GM06990 (cell line): ENCODE measurements around the gene SLC2A1.

Experiments used
- DNase-seq: peaks from one replicate; pipeline ENCODE4 v3.0.0-alpha.2; 2011; ENCODE audit not compliant: insufficient read length; ENCODE audit errors: extremely low read depth
- H3K27me3 ChIP-seq: replicated peaks from 2 replicates; pipeline ENCODE4 v1.6.0; 2011; ENCODE audit warnings: low read length; ENCODE audit not compliant: control insufficient read depth, insufficient read depth
- H3K36me3 ChIP-seq: 2 replicates; pipeline ENCODE4 v1.5.1; 2011; ENCODE audit warnings: low read length; ENCODE audit not compliant: control insufficient read depth, insufficient read depth
- H3K4me3 ChIP-seq: replicated peaks from 2 replicates; pipeline ENCODE4 v1.5.1; 2011; ENCODE audit warnings: low read depth, mild to moderate bottlenecking, control low read depth, low read length
- CTCF ChIP-seq: IDR thresholded peaks from 2 replicates; pipeline ENCODE4 v1.5.1; 2011; ENCODE audit warnings: low read length, control low read depth, mild to moderate bottlenecking, inconsistent platforms; ENCODE audit not compliant: insufficient read depth, poor library complexity, severe bottlenecking

SLC2A1 gene

DNA sequence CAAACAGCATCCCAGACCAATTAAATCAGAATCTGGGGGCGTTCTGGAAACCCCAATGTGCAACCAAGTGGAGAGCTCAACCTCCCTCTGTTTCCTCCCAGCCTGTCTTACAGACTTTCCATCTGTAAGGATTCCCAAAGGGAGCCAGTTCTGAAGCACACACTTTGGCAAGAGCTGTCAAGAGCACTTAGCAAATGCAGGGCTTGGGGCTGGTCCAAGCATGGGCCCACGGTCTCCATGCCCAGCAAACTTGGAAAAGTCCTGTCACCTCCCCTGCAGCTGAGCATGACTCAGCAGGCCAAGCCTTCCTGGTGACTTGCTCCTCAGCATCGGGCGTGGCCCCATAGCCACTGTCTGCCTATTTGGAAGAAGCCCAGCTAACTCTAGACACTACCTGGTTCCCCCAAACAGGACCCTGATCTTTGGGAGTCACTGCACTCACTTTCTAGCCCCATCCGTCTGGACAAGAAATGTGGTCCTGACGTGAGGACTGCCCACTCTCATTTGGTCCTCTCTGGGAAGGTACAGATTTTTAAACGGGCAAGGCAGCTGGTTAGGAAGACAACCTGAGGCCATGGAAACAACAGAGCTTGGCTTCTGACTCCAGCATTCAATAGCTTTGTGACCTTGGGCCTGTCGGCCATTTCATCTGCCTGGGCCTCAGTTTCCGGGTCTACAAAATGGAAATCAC, 16.9 kb downstream of the SLC2A1 start:
- TF ChIP-seq CTCF: no peak
- Histone ChIP-seq H3K36me3 (peaks cover 35% of the 10 kb centered on the region), H3K27me3 (no peaks in the 10 kb centered on the region), H3K4me3 (no peak overlapping the region)
- DNase-seq: no peak

GRCh38 chr1:42940851-42941639, 17.6 kb downstream of the SLC2A1 start:
- H3K4me3 ChIP-seq: no peak overlapping the region
- DNase-seq: no peak
- no peaks in the 10 kb centered on the region for H3K27me3 ChIP-seq
- peaks cover 35% of the 10 kb centered on the region for H3K36me3 ChIP-seq
- TF ChIP-seq CTCF: no peak

DNA sequence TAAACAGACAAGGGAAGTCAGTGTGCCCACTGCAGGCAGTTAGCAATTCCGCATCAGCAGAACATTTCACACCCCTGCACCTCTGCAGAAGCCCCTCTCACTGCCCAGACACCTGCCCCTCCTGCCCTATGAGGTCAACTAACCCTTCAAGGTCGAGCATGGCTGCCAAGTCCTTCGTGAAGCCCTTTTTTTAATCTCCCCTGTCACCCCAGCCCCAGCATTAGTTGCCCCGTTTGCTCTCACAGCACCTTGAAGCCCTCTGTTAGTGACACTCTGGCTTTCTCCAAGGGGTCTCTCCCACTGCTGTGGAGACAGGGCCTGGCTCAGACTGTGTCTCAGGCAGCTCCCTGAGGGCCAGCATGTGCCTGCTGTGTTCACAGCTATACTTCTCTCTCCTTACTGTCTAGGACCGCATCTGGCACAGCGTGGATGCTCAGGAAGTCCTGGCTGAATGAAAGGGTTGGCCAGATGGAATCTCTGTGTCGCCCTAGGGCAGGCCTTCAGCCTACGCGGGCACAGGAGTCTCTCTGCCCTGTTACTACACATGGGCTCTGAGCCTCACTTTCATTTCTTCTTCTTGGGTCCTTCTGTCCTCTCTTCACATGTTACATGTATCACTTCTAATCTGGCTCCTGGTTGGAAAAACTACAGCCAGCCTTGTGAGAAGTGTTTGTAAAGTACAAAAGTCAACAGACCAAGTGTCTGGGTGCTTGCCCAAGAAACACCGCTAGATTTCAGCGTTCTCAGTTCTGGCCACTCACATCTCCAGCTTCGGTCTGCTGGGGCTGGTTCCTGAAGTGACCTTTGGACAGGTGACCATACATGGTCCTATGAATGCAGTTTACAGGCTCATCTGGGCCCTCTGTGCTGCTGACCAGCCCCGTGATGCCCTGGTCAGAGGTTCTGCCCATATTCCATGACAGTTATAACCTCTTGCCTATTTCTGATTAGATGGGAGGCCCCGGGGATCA, 19.7 kb downstream of the SLC2A1 start:
- H3K36me3 ChIP-seq: peaks cover 34% of the 10 kb centered on the region
- no peak for TF ChIP-seq CTCF
- no peak for DNase-seq
- H3K4me3 ChIP-seq: no peak overlapping the region
- no peaks in the 10 kb centered on the region for H3K27me3 ChIP-seq

DNA sequence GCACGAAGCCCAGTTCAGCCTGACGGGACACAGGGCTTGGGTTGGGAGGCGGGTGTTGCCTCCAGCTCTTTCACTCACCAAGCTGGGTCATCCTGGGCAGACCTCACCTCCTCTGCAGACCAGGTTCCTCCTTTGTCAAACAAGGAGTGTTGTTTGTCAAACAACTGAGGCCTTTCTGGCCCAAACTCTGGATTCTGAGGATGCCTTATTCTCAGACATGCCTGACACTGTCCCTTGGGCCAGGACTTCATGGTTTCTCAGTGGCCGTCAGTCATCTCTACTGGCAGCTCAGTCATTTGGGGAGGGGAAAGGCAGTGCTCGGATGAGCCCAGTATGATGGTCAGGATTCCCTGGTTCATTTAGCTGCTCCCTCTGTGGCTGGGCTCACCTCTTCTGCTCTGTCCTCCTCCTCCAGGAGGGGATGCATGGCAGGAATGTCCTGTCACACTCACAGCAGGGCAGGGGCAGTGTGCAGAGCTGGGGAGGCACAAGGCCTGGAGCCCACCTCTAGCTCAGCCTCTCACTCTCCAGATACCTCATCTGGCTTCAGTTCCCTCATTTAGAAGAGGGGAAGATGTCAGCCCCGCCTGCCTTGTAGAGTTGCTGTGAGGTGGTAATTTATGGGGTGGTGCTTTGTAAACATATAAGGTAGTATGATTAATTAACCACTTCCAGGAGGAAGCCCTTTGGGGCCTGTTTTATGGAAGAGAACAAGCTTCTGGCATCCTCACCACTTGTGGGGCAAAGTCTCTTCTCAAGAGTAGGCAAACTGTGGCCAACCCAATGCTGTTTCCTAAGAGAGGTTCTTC, 20.6 kb downstream of the SLC2A1 start:
- DNase-seq: no peak
- Histone ChIP-seq H3K4me3 (no peak overlapping the region), H3K27me3 (no peaks in the 10 kb centered on the region), H3K36me3 (peaks cover 32% of the 10 kb centered on the region)
- no peak for TF ChIP-seq CTCF

GRCh38 chr1:42937141-42937696, 21.4 kb downstream of the SLC2A1 start:
- Histone ChIP-seq H3K36me3 (peaks cover 28% of the 10 kb centered on the region), H3K4me3 (no peak overlapping the region), H3K27me3 (no peaks in the 10 kb centered on the region)
- DNase-seq: no peak
- TF ChIP-seq CTCF: no peak
